ENCODE data around the gene MAPK11.

MAPK11 gene

GRCh38 chr22:50260801-50261614, 9.2 kb downstream of the MAPK11 start:
- DNase-seq (ENCODE audit: low spot score), result no peak

- DNase-seq (ENCODE audit: low spot score), result no peak
Observed at GRCh38 chr22:50260434-50260800, 9.8 kb downstream of the MAPK11 start.

- no peak for DNase-seq (ENCODE audit: low spot score)
Observed at GRCh38 chr22:50259302-50259701, 10.9 kb downstream of the MAPK11 start.

DNA sequence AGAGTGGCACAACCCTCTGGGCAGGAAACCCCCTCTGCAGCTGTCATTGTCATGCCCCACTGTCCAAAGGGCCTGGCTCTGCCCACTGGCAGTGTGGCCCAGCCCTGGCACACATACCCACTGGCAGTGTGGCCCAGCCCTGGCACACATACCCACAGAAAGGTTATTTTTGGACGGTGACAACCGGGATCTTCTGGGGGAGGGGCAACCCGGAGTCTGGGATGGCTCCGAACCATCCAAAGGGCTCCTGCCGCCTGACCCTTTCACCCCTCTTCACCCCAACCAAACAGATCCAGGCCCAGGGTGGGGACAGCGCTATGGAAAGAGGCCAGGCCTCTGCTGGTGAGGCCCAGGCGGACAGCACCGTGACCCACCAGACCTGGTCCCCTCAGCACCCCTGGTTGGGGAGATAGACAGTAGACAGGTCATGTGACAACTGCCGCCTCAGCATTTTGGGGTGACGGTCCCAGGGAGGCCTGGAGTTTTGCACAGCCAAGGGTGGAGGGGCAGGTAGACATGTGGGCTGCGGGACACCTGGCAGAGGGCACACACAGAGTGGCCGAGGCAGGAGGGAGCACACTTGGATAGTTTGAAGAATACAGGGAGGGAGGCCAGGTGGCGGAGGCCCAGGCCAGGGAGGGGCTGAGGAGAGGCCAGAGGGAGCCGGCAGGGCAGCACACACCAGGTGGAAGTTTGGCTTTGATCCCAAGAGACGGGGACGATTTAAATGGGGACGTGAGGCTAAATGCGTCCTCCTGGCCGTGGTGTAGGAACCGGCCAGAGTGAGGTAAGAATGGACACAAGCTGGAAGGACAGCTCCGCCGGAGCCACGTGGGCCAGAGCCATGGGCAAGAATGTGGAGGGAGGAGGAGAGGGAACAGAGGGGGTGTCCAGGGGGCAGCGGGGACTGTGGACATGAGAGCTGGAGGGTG, 11.6 kb downstream of the MAPK11 start:
- no peak for DNase-seq (ENCODE audit: low spot score)

DNA sequence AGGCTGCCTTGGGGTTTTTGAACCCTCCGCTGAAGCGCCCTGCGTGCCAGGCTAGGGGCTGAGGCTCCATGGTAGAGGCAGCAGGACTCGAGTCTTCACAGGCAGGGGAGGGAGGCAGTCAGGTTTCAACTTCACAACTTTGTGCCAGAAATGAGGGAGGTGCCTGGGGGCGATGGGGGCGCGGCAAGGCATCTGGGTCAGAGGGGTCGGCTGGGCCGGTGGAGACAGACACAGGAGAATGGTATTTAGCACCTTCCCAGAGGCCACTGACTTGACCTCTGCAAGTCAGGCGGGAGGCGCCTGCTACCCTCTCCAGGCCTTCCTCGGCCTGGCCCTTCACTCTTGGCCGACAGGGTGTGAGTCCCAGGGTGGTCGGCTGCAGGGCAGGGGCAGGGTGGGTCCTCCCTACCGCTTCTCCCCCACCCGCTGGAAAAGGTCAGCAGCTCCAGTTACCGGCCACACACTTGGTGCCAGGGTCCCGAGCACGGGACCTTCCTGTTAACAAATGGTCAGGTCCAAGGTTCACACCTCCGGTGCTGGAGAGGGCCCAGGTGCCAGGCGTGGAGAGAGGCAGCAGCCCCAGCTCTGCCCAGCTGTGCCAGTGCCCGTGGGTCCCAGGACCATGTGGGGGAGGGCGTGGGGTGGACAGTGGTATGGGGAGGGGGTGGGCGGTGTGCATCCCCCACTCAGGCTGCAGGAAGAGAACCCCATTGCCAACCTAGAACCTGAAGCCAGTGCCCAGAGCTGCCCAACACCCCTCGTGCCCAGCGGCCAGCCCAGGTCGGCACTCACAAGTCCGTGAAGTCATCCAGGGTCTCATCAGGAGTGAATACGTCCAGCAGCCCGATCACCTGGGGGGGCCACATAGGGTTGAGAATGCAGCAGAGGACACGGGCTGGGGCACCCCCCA, 12.5 kb downstream of the MAPK11 start:
- no peak for DNase-seq (ENCODE audit: low spot score)

GRCh38 chr22:50257041-50257440, 13.1 kb downstream of the MAPK11 start:
- no peak for DNase-seq (ENCODE audit: low spot score)

GRCh38 chr22:50256258-50256862, 13.8 kb downstream of the MAPK11 start:
- DNase-seq (ENCODE audit: low spot score), result no peak

- no peak for DNase-seq (ENCODE audit: low spot score)
Observed at GRCh38 chr22:50255607-50256006, 14.6 kb downstream of the MAPK11 start.

DNA sequence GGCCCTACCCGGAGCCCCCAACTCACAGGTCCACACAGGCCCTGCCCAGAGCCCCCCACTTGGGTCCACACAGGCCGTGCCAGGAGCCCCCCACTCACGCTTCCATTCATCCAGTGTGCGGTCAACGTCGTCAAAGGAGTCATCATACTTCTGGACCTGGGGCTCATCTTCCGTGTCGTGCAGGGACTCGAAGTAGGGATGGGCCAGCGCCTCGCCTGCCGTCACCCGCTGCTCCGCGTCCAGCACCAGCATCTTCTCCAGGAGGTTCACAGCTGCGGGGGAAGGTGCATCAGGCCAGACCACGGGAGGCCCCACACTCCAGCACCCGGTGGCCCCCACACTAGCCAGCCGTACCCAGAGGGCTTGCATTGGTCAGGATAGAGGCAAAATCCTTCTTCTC, 15.1 kb downstream of the MAPK11 start:
- no peak for DNase-seq (ENCODE audit: low spot score)

GRCh38 chr22:50253941-50254340, 16.2 kb downstream of the MAPK11 start:
- no peak for DNase-seq (ENCODE audit: low spot score)

- no peak for DNase-seq (ENCODE audit: low spot score)
Observed at GRCh38 chr22:50253046-50253915, 16.9 kb downstream of the MAPK11 start.

DNA sequence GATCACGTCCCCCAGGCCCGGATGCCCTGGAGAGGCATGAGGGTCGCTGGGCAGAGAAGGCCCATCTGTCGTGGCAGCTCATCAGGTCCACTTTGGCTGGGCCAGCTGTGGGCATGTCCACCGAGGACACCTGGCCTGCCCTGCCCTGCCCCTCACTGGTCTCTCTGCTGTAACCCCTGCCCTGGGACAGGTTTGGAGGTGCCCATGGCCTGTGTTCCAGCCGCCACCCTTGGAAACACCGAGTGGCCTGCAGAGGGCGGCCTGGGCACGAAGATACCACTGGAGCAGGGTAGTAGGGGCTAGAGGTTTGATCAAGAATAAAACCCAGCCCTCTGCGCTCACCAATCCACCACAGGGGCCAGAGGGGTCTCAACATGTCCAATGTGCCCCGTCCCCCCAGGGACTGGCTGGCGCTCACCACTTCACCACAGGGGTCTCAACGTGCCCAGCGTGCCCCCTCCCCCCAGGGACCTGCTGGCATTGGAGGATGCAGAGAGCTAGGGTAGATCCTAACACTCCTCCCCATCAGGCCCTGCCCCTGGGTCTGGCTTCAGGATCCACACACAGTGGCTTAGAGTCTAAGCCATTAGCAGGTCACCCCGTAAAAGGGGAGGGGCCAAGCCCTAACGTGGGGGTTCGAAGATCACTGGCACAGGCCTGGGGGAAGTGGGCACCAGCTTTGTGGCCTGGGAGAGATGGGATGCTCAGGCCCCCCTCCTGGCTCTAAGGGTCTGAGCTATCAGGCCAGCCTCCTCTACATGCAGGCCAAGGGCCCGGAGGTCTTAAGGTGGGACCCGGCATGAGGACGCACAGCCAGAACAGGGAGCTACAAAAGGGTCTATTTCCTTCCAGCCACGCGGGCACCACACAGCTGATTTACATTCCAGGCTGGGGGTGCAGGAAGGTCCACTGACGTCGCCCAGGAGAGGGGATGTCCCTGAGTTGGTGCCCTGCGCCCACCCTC, 17.8 kb downstream of the MAPK11 start:
- DNase-seq (ENCODE audit: low spot score), result peak; percentile 72

GRCh38 chr22:50251477-50252081, 18.6 kb downstream of the MAPK11 start:
- DNase-seq (ENCODE audit: low spot score), result no peak

DNA sequence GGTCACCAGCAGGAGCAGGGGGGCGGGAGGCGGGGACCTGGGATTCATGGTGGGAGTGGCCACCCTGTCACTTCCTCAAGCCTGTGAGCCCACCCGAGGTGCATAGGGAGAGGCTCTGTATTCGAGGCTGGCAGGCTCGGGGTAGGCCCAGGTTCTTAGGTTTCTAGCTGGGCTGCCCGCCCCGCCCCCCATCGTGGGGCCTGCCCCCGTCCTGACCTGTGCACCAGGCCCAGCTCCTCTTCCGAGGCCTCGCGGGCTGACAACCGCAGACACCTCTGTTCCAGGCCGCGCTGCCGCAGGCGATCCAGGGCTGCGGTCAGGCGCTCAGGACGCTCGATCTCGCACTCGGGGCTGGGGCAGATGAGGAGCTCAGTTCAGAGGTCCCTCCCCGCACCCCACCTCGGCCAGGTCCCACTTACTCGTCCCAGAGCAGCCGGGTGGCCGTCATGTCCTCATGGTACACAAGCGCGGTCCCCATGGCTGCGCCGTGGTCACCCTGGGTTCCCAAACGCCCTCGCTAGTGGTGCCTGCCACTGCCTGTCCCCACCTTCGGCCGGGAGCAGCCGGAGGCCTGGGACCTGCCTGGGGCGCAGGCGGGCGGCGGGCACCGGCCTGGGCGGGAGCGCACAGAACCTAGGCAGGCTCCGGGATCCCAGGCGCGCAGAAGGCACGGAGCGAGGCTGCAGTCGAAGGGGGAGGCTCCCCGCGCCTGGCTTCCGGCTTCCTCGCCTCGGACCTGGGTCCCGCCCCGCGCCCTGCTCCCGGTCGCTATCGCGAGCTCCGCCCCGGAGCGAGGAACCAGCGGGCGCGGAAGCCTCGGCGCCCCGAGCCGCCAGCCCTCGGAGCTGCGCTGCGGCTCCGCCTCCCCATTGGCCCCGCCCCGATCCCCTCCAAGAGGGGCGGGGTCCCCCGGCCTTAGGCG, 19.4 kb downstream of the MAPK11 start, which contains the start of gene HDAC10:
Gene HDAC10 (minus strand): TSS at position 711 of the 922 bp plus-strand sequence. CDS start 233 bp downstream, at position 478.
- DNase-seq (ENCODE audit: low spot score), result peak; percentile 72

DNA sequence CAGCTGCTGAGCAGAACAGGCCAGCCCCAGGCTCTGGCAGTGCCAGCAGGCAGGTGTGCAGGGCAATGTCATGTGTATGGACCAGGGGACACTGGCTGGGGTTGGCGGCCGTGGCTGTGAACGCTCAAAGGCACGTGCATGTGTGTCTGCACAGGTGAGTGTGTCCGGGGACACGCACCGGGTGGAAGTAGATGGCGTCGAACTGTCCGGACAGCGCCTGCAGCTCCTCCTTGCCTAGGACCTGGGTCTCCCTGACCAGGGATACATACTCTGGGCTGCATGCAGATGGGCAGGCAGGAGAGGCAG, 20.0 kb downstream of the MAPK11 start:
- no peak for DNase-seq (ENCODE audit: low spot score)

GRCh38 chr22:50249341-50250248, 20.6 kb downstream of the MAPK11 start:
- no peak for DNase-seq (ENCODE audit: low spot score)

Data from SW480 (cell line).